WTC11 (cell line): ENCODE results near the gene ZNF300. TPM values are rescaled to one million over a fixed set of nuclear protein-coding genes. Genes with fewer than 3 reads are reported as not detected.
A peak's percentile ranks its signal among the peaks of the same experiment; 100 is the strongest.

Source experiments
- ATAC-seq: fragments of 200-7000 bp; cut with Tn5 transposase; 2 replicates; pipeline ENCODE4 v1.10.0; 2021; ENCODE audit warnings: mild to moderate bottlenecking, moderate library complexity
- Bru-seq: library from RNA; stranded (reverse); fragments of 400-500 nt; gene quantifications from one replicate; lab custom pipeline; 2021; lab: Mats Ljungman, UMichigan
- CTCF ChIA-PET: fragments of 300-600 bp; sonication (Branson Sonifier 250); formaldehyde crosslinking; loops from one replicate; lab custom pipeline; 2021; ENCODE audit warnings: antibody characterized with exemption; lab: Charles Lee
- POLR2A ChIA-PET: fragments of 350-600 bp; sonication (Branson Sonifier 250); formaldehyde crosslinking; loops from one replicate; lab custom pipeline; 2021; ENCODE audit warnings: antibody characterized with exemption; lab: Charles Lee
- DNase-seq: peaks from one replicate; pipeline ENCODE4 v3.0.0; 2021; ENCODE audit warnings: low spot score
- H3K27ac Mint-ChIP-seq: 2 replicates; pipeline ENCODE4 v1.8.0; 2021; ENCODE audit warnings: mixed read lengths
- H3K27me3 Mint-ChIP-seq: 2 replicates; pipeline ENCODE4 v1.8.0; 2021; ENCODE audit warnings: low read depth, mild to moderate bottlenecking, moderate library complexity, mixed read lengths
- H3K36me3 Mint-ChIP-seq: 2 replicates; pipeline ENCODE4 v1.8.0; 2021; ENCODE audit warnings: mixed read lengths
- H3K4me1 Mint-ChIP-seq: 2 replicates; pipeline ENCODE4 v1.8.0; 2022; ENCODE audit warnings: mixed read lengths
- H3K4me3 Mint-ChIP-seq: 2 replicates; pipeline ENCODE4 v1.8.0; 2021; ENCODE audit warnings: mild to moderate bottlenecking, moderate library complexity, mixed read lengths
- H3K9me3 Mint-ChIP-seq: 2 replicates; pipeline ENCODE4 v1.8.0; 2021; ENCODE audit warnings: mixed read lengths
- CREM ChIP-seq: sonication (generic); formaldehyde crosslinking; IDR thresholded peaks from 2 replicates; pipeline ENCODE4 v1.8.1; 2022; ENCODE audit warnings: mild to moderate bottlenecking, missing genetic modification reagents, moderate library complexity
- CTCF ChIP-seq: fragments of 200-600 bp; IDR thresholded peaks from 2 replicates; pipeline ENCODE4 v1.8.0; 2022; ENCODE audit warnings: antibody characterized with exemption
- FOXK1 ChIP-seq: sonication (generic); formaldehyde crosslinking; IDR thresholded peaks from 2 replicates; pipeline ENCODE4 v1.8.0; 2022; ENCODE audit warnings: mild to moderate bottlenecking, moderate library complexity, missing genetic modification reagents
- FOXP1 ChIP-seq: sonication (generic); formaldehyde crosslinking; IDR thresholded peaks from 2 replicates; pipeline ENCODE4 v1.8.0; 2022; ENCODE audit warnings: missing genetic modification reagents, mild to moderate bottlenecking, moderate library complexity, borderline replicate concordance
- HMGA2 ChIP-seq: fragments of 250-450 bp; sonication (Bioruptor Pico); IDR thresholded peaks from 2 replicates; pipeline ENCODE4 v1.4.0; 2021; ENCODE audit warnings: mild to moderate bottlenecking, moderate library complexity
- NR1H2 ChIP-seq: sonication (generic); formaldehyde crosslinking; IDR thresholded peaks from 2 replicates; pipeline ENCODE4 v1.9.0; 2021; ENCODE audit warnings: mild to moderate bottlenecking, moderate library complexity, missing genetic modification reagents
- PRDM15 ChIP-seq: sonication (generic); formaldehyde crosslinking; IDR thresholded peaks from 2 replicates; pipeline ENCODE4 v1.8.0; 2022; ENCODE audit warnings: missing genetic modification reagents
- SMAD3 ChIP-seq: sonication (generic); formaldehyde crosslinking; IDR thresholded peaks from 2 replicates; pipeline ENCODE4 v1.8.0; 2022; ENCODE audit warnings: missing genetic modification reagents, mild to moderate bottlenecking, borderline replicate concordance
- TEAD1 ChIP-seq: sonication (generic); formaldehyde crosslinking; IDR thresholded peaks from 2 replicates; pipeline ENCODE4 v1.8.0; 2022; ENCODE audit warnings: mild to moderate bottlenecking, missing genetic modification reagents
- long read RNA-seq, 3 experiments: library from RNA in 1 of 3; library from capped mRNA in 1 of 3; library from polyadenylated mRNA in 1 of 3; unstranded in 2 of 3; stranded (forward) in 1 of 3; transcript quantifications; one replicate each; pipeline ENCODE4 v2.0.0, GENCODE V29; 2021
- total RNA-seq: library from RNA; stranded (reverse); gene quantifications from 3 replicates; pipeline ENCODE4 v1.2.3, GENCODE V29; 2021
- TF ChIP-seq, protein P1 (sequence below): sonication (generic); formaldehyde crosslinking; IDR thresholded peaks from 2 replicates; pipeline ENCODE4 v1.8.0; 2022; ENCODE audit warnings: mild to moderate bottlenecking, missing genetic modification reagents
- TF ChIP-seq, protein P2 (sequence below): sonication (generic); formaldehyde crosslinking; IDR thresholded peaks from 2 replicates; pipeline ENCODE4 v1.8.0; 2022; ENCODE audit warnings: mild to moderate bottlenecking, missing genetic modification reagents
- TF ChIP-seq, protein P3 (sequence below): sonication (generic); formaldehyde crosslinking; IDR thresholded peaks from 2 replicates; pipeline ENCODE4 v1.8.0; 2023; ENCODE audit warnings: missing genetic modification reagents, mild to moderate bottlenecking, borderline replicate concordance

The ZNF300 gene
- total RNA-seq (14.3 to 17.9 TPM (median 15.8 TPM) in 3 replicates), Bru-seq, nascent RNA (percentile 96 among the genes with signal in this experiment)
- long read RNA-seq, experiment 1, full-length matches to known transcripts = 68 of 109 reads
- long read RNA-seq, experiment 1, partial matches to known transcripts = 22 of 109 reads
- long read RNA-seq, experiment 1, other reads (novel, unspliced or antisense) = 19 of 109 reads
- long read RNA-seq, experiment 2, full-length matches to known transcripts = 1 of 21 reads
- long read RNA-seq, experiment 2, partial matches to known transcripts = 2 of 21 reads
- long read RNA-seq, experiment 2, other reads (novel, unspliced or antisense) = 18 of 21 reads
- long read RNA-seq, experiment 3, full-length matches to known transcripts = 10 of 15 reads
- long read RNA-seq, experiment 3, partial matches to known transcripts = 3 of 15 reads
- long read RNA-seq, experiment 3, other reads (novel, unspliced or antisense) = 2 of 15 reads

- ChIA-PET POLR2A (interaction anchor here (0.6 to 1.0 kb wide), 2 partner anchors 126 to 318 kb away, joined by 3 read pairs; partner anchors contain the start of gene SMIM3), CTCF (interaction anchor here (0.7 kb wide), 1 partner anchor 211 kb away, joined by 3 read pairs; no protein-coding TSS in a partner anchor)
- Mint-ChIP-seq H3K9me3 (peaks cover 70% of the 10 kb centered on the region), H3K36me3 (peaks cover 67% of the 10 kb centered on the region), H3K4me3 (peak within 1 kb of the TSS; percentile 95), H3K4me1 (peaks cover 7% of the 10 kb centered on the region; the same call in 1 of the 2 replicates), H3K27me3 (peaks cover 7% of the 10 kb centered on the region), H3K27ac (peak within 1 kb of the TSS; percentile 99)
- TF ChIP-seq NR1H2 (CRISPR knock-in tag) (no peak), CTCF (no peak), PRDM15 (CRISPR knock-in tag) (peak; percentile 91), CREM (CRISPR knock-in tag) (no peak), TEAD1 (peak; percentile 83; the same call in 1 of the 2 replicates), FOXK1 (CRISPR knock-in tag) (0 out of 2 replicates have a peak, but pooled peaks have one; percentile 22), SMAD3 (CRISPR knock-in tag) (peak; percentile 69; the same call in 1 of the 2 replicates), HMGA2 (CRISPR knock-in tag) (no peak), FOXP1 (peak; percentile 33; the same call in 1 of the 2 replicates)
- TF ChIP-seq, protein P1, sequence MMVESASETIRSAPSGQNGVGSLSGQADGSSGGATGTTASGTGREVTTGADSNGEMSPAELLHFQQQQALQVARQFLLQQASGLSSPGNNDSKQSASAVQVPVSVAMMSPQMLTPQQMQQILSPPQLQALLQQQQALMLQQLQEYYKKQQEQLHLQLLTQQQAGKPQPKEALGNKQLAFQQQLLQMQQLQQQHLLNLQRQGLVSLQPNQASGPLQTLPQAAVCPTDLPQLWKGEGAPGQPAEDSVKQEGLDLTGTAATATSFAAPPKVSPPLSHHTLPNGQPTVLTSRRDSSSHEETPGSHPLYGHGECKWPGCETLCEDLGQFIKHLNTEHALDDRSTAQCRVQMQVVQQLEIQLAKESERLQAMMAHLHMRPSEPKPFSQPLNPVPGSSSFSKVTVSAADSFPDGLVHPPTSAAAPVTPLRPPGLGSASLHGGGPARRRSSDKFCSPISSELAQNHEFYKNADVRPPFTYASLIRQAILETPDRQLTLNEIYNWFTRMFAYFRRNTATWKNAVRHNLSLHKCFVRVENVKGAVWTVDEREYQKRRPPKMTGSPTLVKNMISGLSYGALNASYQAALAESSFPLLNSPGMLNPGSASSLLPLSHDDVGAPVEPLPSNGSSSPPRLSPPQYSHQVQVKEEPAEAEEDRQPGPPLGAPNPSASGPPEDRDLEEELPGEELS (CRISPR knock-in tag) = 0 out of 2 replicates have a peak, but pooled peaks have one; percentile 42
- TF ChIP-seq, protein P2, sequence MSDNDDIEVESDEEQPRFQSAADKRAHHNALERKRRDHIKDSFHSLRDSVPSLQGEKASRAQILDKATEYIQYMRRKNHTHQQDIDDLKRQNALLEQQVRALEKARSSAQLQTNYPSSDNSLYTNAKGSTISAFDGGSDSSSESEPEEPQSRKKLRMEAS (CRISPR knock-in tag) = peak; percentile 76
- TF ChIP-seq, protein P3, sequence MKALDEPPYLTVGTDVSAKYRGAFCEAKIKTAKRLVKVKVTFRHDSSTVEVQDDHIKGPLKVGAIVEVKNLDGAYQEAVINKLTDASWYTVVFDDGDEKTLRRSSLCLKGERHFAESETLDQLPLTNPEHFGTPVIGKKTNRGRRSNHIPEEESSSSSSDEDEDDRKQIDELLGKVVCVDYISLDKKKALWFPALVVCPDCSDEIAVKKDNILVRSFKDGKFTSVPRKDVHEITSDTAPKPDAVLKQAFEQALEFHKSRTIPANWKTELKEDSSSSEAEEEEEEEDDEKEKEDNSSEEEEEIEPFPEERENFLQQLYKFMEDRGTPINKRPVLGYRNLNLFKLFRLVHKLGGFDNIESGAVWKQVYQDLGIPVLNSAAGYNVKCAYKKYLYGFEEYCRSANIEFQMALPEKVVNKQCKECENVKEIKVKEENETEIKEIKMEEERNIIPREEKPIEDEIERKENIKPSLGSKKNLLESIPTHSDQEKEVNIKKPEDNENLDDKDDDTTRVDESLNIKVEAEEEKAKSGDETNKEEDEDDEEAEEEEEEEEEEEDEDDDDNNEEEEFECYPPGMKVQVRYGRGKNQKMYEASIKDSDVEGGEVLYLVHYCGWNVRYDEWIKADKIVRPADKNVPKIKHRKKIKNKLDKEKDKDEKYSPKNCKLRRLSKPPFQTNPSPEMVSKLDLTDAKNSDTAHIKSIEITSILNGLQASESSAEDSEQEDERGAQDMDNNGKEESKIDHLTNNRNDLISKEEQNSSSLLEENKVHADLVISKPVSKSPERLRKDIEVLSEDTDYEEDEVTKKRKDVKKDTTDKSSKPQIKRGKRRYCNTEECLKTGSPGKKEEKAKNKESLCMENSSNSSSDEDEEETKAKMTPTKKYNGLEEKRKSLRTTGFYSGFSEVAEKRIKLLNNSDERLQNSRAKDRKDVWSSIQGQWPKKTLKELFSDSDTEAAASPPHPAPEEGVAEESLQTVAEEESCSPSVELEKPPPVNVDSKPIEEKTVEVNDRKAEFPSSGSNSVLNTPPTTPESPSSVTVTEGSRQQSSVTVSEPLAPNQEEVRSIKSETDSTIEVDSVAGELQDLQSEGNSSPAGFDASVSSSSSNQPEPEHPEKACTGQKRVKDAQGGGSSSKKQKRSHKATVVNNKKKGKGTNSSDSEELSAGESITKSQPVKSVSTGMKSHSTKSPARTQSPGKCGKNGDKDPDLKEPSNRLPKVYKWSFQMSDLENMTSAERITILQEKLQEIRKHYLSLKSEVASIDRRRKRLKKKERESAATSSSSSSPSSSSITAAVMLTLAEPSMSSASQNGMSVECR = peak; percentile 69; the same call in 1 of the 2 replicates
- DNase-seq = peak; percentile 93
- peak; percentile 97 for ATAC-seq
These were observed at the start of gene ZNF300 for GRCh38 chr5:150904479-150905311. Gene ZNF300 (minus strand): TSS chr5:150904980. CDS start chr5:150903155, 1,825 bp downstream.
